ENCODE data around the gene SLC1A5. TPM values are rescaled to one million over a fixed set of nuclear protein-coding genes. Genes with fewer than 3 reads are reported as not detected.
A peak's percentile ranks its signal among the peaks of the same experiment; 100 is the strongest.

SLC1A5 gene
- total RNA-seq, 1 experiment from 2014 or later = 104 TPM

DNA sequence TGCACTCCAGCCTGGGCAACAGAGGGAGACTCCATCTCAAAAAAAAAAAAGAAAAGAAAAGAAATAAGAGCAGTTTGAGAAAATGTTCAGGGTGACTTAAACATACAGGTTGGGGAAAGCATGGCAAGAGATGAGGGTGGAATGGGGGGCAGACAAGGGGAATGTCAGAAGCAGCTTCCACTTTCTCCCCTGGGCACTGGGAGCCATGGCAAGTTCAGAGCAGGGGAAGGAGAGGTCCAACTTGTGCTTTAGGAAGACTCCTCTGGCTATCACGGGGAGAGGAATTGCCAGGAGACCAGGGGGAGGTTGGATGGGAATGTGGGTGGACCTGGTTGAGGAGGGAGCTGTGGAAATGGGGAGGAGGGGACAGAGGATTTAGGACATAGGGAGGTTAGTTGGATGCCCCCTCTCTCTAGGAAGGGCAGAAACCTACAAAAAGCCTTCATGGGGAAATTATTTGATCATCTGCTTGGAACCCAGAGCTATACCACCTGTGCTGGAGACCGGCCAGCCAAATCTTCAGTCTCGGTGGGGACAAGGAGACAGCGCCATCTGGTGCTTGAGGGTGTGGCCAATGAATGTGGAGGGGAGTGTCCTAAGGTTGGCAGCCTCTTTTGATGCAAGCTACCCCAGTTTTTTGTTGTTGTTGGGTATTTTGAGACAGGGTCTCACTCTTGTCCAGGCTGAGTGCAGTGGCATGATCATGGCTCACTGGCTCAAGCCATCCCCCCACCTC is 34.8 kb downstream of the SLC1A5 start:
- no peak for DNase-seq (ENCODE audit: low read depth, low spot score)
- Histone ChIP-seq H3K4me3 (ENCODE audit: low read depth in 2 of 2, low read length in 2 of 2) (no peak overlapping the region), H3K4me1 (ENCODE audit: control insufficient read depth, insufficient read depth, low read length) (no peaks in the 10 kb centered on the region), H3K9me3 (ENCODE audit: control insufficient read depth, insufficient read depth, low read depth, low read length) (no peaks in the 10 kb centered on the region), H3K36me3 (ENCODE audit: control insufficient read depth, insufficient read depth, low read length) (no peaks in the 10 kb centered on the region), H3K27me3 (ENCODE audit: control insufficient read depth, insufficient read depth, low read length) (no peaks in the 10 kb centered on the region), H3K27ac (ENCODE audit: low read length) (no peak overlapping the region)
- intact Hi-C loops (cut with micrococcal nuclease; ENCODE audit: unreplicated experiment) = no loop called here
- ChIA-PET POLR2A (no interaction called here), CTCF (interaction anchor here (0.7 to 0.9 kb wide), 2 partner anchors 87 to 462 kb away, joined by 3 to 14 read pairs; no protein-coding TSS in a partner anchor)
- BruUV-seq (replicated peaks) = no TSS peak
- no peak for ATAC-seq
- TF ChIP-seq, protein P1, sequence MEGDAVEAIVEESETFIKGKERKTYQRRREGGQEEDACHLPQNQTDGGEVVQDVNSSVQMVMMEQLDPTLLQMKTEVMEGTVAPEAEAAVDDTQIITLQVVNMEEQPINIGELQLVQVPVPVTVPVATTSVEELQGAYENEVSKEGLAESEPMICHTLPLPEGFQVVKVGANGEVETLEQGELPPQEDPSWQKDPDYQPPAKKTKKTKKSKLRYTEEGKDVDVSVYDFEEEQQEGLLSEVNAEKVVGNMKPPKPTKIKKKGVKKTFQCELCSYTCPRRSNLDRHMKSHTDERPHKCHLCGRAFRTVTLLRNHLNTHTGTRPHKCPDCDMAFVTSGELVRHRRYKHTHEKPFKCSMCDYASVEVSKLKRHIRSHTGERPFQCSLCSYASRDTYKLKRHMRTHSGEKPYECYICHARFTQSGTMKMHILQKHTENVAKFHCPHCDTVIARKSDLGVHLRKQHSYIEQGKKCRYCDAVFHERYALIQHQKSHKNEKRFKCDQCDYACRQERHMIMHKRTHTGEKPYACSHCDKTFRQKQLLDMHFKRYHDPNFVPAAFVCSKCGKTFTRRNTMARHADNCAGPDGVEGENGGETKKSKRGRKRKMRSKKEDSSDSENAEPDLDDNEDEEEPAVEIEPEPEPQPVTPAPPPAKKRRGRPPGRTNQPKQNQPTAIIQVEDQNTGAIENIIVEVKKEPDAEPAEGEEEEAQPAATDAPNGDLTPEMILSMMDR (IDR thresholded peaks at IDR 0.05) = peak; percentile 50
- TF ChIP-seq, protein P2, sequence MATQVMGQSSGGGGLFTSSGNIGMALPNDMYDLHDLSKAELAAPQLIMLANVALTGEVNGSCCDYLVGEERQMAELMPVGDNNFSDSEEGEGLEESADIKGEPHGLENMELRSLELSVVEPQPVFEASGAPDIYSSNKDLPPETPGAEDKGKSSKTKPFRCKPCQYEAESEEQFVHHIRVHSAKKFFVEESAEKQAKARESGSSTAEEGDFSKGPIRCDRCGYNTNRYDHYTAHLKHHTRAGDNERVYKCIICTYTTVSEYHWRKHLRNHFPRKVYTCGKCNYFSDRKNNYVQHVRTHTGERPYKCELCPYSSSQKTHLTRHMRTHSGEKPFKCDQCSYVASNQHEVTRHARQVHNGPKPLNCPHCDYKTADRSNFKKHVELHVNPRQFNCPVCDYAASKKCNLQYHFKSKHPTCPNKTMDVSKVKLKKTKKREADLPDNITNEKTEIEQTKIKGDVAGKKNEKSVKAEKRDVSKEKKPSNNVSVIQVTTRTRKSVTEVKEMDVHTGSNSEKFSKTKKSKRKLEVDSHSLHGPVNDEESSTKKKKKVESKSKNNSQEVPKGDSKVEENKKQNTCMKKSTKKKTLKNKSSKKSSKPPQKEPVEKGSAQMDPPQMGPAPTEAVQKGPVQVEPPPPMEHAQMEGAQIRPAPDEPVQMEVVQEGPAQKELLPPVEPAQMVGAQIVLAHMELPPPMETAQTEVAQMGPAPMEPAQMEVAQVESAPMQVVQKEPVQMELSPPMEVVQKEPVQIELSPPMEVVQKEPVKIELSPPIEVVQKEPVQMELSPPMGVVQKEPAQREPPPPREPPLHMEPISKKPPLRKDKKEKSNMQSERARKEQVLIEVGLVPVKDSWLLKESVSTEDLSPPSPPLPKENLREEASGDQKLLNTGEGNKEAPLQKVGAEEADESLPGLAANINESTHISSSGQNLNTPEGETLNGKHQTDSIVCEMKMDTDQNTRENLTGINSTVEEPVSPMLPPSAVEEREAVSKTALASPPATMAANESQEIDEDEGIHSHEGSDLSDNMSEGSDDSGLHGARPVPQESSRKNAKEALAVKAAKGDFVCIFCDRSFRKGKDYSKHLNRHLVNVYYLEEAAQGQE (IDR thresholded peaks at IDR 0.05; ENCODE audit: insufficient read depth in 1 of 2, low read depth in 2 of 2, low read length in 1 of 2) = no peak
- in situ Hi-C loops (cut with HindIII; ENCODE audit: low pct_unique_long_range_greater_than_20kb, low sequenced_read_pairs) = no loop called here

DNA sequence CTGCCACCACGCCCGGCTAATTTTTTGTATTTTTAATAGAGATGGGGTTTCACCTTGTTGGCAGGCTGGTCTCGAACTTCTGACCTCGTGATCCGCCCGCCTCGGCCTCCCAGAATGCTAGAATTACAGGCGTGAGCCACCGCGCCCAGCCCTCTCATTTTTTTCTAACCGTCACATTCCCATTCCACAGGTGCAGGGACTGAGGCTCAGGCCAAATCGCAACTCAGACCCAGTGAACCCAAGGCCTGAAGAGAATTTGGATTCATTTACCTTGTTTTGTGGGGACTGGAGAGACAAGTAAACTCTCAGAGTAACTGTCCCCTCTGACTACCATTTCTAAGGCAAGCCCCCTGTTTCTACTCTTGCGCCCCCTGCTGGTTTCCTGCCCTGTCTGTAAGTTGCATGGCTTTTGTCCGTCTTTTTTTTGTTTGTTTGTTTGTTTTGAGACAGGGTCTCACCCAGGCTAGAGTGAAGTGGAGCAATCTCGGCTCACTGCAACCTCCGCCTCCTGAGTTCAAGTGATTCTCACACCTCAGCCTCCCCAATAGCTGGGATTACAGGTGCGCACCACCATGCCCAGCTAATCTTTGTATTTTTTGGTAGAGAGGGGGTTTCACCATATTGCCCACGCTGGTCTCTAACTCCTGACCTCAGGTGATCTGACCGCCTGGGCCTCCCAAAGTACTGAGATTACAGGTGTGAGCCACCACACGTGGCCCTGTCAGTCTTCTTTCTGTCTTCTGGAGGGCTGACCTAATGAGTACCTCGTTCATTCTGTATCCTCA is 39.9 kb downstream of the SLC1A5 start:
- Histone ChIP-seq H3K36me3 (ENCODE audit: control insufficient read depth, insufficient read depth, low read length) (peaks cover 3% of the 10 kb centered on the region; the same call in 1 of the 2 replicates), H3K27ac (ENCODE audit: low read length) (no peak overlapping the region), H3K4me1 (ENCODE audit: control insufficient read depth, insufficient read depth, low read length) (peaks cover 3% of the 10 kb centered on the region; the same call in 1 of the 2 replicates), H3K27me3 (ENCODE audit: control insufficient read depth, insufficient read depth, low read length) (no peaks in the 10 kb centered on the region), H3K9me3 (ENCODE audit: control insufficient read depth, insufficient read depth, low read depth, low read length) (no peaks in the 10 kb centered on the region), H3K4me3 (ENCODE audit: low read depth in 2 of 2, low read length in 2 of 2) (no peak overlapping the region)
- ATAC-seq (0 out of 2 replicates have a peak, but pooled peaks have one; percentile 42), DNase-seq (ENCODE audit: low read depth, low spot score) (no peak)
- ChIA-PET POLR2A (interaction anchor here (0.7 kb wide), 1 partner anchor 83 kb away, joined by 12 read pairs; no protein-coding TSS in a partner anchor), CTCF (no interaction called here)
- TF ChIP-seq SIN3A (IDR thresholded peaks at IDR 0.05; ENCODE audit: borderline replicate concordance, insufficient read depth, low read depth, low read length) = no peak
- TF ChIP-seq, protein P1 (IDR thresholded peaks at IDR 0.05) = peak; percentile 87
- intact Hi-C loops (cut with micrococcal nuclease; ENCODE audit: unreplicated experiment) (no loop called here), in situ Hi-C loops (cut with HindIII; ENCODE audit: low pct_unique_long_range_greater_than_20kb, low sequenced_read_pairs) (no loop called here)
- BruUV-seq (replicated peaks) = no TSS peak

Data from Panc1 (cell line).